VCaP (cell line): ENCODE results near the gene HAS3.
"Not testable (repeated sequence)": the region's sequence is repeated elsewhere in the genome, so short reads cannot be mapped to it uniquely, and the experiment has no call there.

Source experiments
- H3K27ac ChIP-seq: fragments of 450-650 bp; 2 replicates; pipeline ENCODE4 v1.5.1; 2017
- TF ChIP-seq, protein P1 (sequence below): fragments of 450-650 bp; conservative IDR thresholded peaks from 2 replicates; pipeline ENCODE4 v1.5.1; 2017; ENCODE audit warnings: mild to moderate bottlenecking, moderate library complexity

HAS3 gene

DNA sequence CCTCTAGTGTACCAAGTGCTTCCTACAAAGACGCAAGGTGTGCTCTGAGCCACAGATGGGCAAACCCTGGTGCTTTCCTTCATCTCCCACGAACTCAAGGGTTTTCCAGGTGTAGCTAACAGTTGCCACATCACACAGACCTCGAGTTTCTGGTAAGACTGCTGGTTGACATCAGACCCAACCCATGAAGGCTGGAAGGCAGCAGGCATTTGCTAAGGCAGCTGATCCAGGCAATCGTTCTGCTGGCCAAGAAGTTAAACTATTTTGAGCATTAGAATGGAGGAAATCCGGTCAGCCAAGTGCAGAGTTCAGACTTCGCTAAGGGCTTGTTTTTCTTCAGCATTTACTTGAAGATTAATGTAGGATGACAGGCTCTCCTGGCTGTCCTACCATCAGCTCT is 11.5 kb downstream of the HAS3 start:
- H3K27ac ChIP-seq: no peak overlapping the region
- TF ChIP-seq, protein P1, sequence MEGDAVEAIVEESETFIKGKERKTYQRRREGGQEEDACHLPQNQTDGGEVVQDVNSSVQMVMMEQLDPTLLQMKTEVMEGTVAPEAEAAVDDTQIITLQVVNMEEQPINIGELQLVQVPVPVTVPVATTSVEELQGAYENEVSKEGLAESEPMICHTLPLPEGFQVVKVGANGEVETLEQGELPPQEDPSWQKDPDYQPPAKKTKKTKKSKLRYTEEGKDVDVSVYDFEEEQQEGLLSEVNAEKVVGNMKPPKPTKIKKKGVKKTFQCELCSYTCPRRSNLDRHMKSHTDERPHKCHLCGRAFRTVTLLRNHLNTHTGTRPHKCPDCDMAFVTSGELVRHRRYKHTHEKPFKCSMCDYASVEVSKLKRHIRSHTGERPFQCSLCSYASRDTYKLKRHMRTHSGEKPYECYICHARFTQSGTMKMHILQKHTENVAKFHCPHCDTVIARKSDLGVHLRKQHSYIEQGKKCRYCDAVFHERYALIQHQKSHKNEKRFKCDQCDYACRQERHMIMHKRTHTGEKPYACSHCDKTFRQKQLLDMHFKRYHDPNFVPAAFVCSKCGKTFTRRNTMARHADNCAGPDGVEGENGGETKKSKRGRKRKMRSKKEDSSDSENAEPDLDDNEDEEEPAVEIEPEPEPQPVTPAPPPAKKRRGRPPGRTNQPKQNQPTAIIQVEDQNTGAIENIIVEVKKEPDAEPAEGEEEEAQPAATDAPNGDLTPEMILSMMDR: no peak

DNA sequence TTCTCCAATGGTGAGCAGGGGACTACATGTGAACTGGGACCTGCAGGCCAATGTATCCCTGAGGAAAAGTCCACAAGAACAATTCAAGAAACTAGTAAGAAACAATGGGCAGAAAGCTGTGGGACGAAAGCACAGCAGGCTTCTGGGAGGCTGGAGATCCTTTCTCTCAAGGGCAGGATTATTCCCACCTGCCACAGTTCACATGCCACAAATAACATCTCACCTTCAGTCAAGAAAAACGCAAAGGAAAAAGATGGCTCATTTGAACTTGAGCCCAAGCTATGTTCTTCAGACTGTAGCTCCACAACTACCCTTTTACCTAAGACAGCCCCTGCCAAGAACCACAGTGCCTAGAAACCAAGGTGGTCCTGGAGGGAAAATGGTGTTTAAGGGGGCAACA is 13.0 kb downstream of the HAS3 start:
- TF ChIP-seq, protein P1: no peak
- no peak overlapping the region for H3K27ac ChIP-seq

DNA sequence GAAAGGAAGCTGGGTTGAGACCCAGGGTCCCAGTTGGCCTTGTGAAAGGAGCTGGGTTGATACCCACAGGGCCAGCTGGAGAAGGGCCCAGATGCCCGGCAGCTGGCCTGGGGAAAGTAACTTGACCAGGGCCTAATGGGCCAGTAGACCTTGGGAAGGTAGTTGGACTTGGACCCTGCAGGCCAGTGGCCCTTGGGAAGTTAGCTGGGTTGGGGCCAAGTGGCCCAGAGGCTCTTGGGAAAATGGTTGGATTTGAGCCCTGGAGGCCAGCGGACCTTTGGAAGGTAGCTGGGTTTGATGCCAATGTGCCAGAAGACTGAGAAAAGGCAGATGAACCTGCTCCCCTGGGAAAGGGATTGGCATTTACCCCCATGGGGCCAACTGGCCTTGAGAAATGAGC is 13.5 kb downstream of the HAS3 start:
- no peak overlapping the region for H3K27ac ChIP-seq
- TF ChIP-seq, protein P1: no peak

DNA sequence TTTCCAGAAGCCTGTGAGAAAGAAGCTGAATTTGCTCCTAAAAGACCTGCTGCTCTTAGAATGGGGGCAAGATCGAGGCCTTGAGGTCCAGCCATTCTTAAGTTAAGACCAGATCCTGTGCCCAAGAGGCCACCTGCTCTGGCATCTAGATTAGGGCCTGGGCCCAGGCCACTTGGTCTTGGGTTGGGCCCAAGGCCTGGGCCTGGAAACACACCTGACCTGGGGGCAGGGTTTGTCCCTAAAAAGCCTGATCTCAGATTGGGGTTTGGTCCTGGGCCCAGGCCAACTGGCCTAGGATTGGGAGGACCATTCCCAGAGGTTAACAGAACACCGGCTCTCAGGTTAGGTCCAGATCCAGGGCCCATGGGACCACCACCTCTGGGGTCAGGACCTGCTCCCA is 14.1 kb downstream of the HAS3 start:
- no peak overlapping the region for H3K27ac ChIP-seq
- TF ChIP-seq, protein P1: no peak

DNA sequence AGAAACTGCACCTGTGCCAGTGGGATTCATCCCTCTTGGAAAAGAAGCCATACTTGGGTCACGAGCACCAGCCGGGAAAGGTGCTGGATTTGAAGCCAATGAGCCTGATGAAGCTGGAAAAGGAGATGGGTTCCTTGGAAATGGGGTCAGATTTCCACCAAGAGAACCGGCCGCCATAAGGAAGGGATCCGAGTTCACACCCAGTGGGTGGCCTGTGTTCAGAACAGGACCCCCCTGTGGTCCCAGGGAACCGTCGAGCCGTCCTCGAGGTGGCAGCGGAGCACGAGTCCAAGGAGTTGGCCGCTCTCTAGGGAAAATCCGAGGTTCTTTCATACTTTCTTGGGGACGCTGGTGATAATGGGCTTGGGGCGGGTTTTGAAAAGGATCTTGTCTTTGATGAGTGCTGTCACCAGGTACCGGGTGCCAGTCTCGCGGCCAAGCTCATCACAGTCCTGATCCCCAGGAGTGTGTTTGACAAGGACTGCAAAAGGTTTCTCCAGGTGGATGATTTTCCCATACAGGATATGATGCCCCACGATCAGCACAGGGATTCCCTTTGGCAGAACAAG is 14.7 kb downstream of the HAS3 start:
- H3K27ac ChIP-seq: no peak overlapping the region
- TF ChIP-seq, protein P1: no peak

DNA sequence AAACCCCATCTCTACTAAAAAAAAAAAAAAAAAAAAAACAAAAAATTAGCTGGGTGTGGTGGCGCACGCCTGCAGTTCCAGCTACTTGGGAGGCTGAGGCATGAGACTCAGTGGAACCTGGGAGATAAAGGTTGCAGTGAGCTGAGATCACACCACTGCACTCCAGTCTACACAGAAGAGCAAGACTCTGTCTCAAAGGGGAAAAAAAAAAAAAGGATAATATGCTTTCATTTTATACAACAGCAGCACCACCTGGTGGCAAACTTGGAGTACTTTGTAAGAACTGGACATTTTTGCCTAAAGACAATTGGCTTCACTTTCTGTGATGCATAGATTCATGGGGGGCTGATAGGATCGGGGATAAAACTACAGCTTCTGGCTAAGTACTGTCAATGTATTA is 18.5 kb downstream of the HAS3 start:
- TF ChIP-seq, protein P1: peak; percentile 69
- no peak overlapping the region for H3K27ac ChIP-seq

DNA sequence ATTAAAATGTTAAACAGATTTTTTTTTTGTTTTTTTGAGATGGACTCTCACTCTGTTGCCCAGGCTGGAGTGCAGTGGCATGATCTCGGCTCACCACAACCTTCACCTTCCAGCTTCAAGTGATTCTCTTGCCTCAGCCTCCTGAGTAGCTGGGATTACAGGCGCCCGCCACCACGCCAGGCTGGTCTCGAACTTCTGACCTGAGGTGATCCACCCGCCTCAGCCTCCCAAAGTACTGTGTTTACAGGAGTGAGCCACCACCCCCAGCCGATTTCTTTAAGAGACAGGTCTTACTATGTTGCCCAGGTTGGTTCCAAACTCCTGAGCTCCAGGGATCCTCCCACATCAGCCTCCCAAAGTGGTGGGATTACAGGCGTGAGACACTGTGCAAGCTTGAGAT is 19.0 kb downstream of the HAS3 start:
- H3K27ac ChIP-seq: not testable (repeated sequence)

DNA sequence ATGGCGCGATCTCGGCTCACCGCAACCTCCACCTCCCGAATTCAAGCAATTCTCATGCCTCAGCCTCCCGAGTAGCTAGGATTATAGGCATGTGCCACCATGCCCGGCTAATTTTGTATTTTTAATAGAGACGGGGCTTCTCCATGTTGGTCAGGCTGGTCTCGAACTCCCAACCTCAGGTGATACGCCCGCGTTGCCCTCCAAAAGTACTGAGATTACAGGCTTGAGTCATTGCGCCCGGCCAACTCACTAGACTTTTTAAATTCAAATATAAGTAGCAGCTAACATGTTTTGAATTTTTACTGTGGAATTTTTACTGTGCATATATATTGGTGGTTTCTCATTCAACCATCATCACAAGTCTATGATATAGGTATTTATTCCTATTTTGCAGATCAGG is 19.5 kb downstream of the HAS3 start:
- not testable (repeated sequence) for H3K27ac ChIP-seq

DNA sequence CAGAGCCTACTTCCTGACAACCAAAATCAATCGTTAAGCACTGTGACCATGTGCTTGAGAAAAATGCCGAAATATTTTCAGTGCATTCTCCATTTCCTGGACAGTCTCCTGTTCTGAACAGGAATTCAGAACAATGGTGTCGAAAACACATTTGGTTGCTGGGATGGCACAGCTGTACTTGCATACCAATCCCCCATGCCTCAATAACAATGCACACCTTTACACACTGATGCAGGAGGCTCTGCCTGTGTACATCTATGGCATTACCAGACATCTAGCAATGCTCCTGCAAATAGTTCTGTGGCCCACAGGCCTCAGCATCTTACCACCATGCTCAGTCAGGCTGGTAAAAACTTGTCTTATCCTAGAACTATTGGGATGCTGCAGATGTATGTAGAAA is 20.8 kb downstream of the HAS3 start:
- H3K27ac ChIP-seq: no peak overlapping the region
- TF ChIP-seq, protein P1: no peak

DNA sequence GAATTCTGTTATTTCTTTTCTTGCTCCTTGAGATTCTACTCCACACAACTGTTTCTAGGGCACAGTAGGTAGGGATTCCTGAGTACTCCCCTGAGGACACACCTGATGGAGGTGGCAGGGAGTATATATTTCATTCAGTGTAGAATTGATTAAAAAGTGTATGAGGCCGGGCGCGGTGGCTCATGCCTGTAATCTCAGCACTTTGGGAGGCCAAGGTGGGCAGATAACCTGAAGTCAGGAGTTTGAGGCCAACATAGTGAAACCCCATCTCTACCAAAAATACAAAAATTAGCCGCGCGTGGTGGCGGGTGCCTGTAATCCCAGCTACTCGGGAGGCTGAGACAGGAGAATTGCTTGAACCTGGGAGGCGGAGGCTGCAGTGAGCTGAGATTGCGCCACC is 21.3 kb downstream of the HAS3 start:
- H3K27ac ChIP-seq: not testable (repeated sequence)
